ENCODE results near the gene SRSF11. TPM values are rescaled to one million over a fixed set of nuclear protein-coding genes. Genes with fewer than 3 reads are reported as not detected.

The SRSF11 gene
- total and polyA plus RNA-seq, 2 donors (not counting 1 experiment from before 2014, with no cell fraction given) = 243 to 333 TPM

DNA sequence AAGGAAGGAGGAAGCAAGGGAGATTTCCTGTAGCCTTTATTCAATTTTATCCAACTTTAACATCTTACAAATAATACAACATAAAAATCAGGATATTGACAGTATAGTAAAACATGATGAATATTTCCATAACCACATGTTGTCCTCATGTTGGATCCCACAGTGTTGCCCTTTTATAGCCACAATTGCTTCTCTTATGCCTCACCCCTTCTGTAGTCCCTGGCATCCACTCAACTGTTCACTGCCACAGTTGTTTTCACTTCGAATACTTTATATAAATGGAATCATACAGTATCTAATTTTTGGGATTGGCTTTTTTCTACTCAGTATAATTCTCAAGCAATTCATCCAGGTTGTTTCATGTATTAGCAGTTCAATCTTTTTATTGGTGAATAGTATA, 44.8 kb downstream of the SRSF11 start:
- H3K9ac ChIP-seq (ENCODE audit: low read length) = no peak overlapping the region
- peaks cover 0 to 6% (median 0%) of the 10 kb centered on the region in 3 donors for H3K9me3 ChIP-seq (ENCODE audit: control extremely low read depth in 1 of 3, control insufficient read depth in 2 of 3, insufficient read depth in 1 of 3, low read length in 2 of 3)
- no peak overlapping the region for H3K4me2 ChIP-seq (replicated peaks; ENCODE audit: low read depth, low read length, poor library complexity, severe bottlenecking)
- no peak for ATAC-seq (ENCODE audit: low read depth)
- intact Hi-C loops (cut with micrococcal nuclease) = no loop called here
- no peak overlapping the region for H2AFZ ChIP-seq (ENCODE audit: insufficient read depth, low read depth, low read length, poor library complexity, severe bottlenecking)
- POLR2A ChIA-PET = no interaction called here
- TF ChIP-seq, protein P1, sequence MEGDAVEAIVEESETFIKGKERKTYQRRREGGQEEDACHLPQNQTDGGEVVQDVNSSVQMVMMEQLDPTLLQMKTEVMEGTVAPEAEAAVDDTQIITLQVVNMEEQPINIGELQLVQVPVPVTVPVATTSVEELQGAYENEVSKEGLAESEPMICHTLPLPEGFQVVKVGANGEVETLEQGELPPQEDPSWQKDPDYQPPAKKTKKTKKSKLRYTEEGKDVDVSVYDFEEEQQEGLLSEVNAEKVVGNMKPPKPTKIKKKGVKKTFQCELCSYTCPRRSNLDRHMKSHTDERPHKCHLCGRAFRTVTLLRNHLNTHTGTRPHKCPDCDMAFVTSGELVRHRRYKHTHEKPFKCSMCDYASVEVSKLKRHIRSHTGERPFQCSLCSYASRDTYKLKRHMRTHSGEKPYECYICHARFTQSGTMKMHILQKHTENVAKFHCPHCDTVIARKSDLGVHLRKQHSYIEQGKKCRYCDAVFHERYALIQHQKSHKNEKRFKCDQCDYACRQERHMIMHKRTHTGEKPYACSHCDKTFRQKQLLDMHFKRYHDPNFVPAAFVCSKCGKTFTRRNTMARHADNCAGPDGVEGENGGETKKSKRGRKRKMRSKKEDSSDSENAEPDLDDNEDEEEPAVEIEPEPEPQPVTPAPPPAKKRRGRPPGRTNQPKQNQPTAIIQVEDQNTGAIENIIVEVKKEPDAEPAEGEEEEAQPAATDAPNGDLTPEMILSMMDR (IDR thresholded peaks at IDR 0.05) = no peak
- TF ChIP-seq EZH2 (IDR thresholded peaks at IDR 0.05; ENCODE audit: borderline replicate concordance, insufficient read depth, low read depth, low read length, poor library complexity, severe bottlenecking) = no peak
- no peaks in the 10 kb centered on the region for H3K4me1 ChIP-seq (ENCODE audit: control insufficient read depth in 2 of 2, insufficient read depth in 2 of 2, low read length in 2 of 2)
- H3K4me3 ChIP-seq (ENCODE audit: control extremely low read depth in 1 of 5, extremely low read depth in 1 of 5, insufficient read depth in 1 of 5, low read depth in 2 of 5, low read length in 4 of 5) = no peak overlapping the region
- no peaks in the 10 kb centered on the region for H3K4me1 Mint-ChIP-seq
- no peaks in the 10 kb centered on the region for H4K20me1 ChIP-seq (ENCODE audit: control insufficient read depth, insufficient read depth, low read length, poor library complexity, severe bottlenecking)
- no peak for DNase-seq
- no peaks in the 10 kb centered on the region for H3K27me3 ChIP-seq (replicated peaks in 1 of 4; ENCODE audit: control extremely low read depth in 1 of 4, control insufficient read depth in 3 of 4, insufficient read depth in 4 of 4, low read length in 3 of 4)
- H3K36me3 ChIP-seq (replicated peaks in 1 of 2; ENCODE audit: control extremely low read depth in 1 of 2, control insufficient read depth in 1 of 2, extremely low read depth in 1 of 2, insufficient read depth in 2 of 2, low read length in 1 of 2) = peaks cover 2 to 29% of the 10 kb centered on the region in 2 experiments
- CTCF ChIA-PET = no interaction called here
- no peak overlapping the region for H3K4me3 Mint-ChIP-seq
- no peak overlapping the region for H3K27ac Mint-ChIP-seq
- H3K27ac ChIP-seq (ENCODE audit: low read length in 2 of 2) = no peak overlapping the region
- no peaks in the 10 kb centered on the region for H3K9me3 Mint-ChIP-seq (ENCODE audit: insufficient read depth)
- H3K79me2 ChIP-seq (ENCODE audit: control insufficient read depth, insufficient read depth, low read length) = no peaks in the 10 kb centered on the region
- H3K27me3 Mint-ChIP-seq = no peaks in the 10 kb centered on the region
- no CpG with 5 or more reads among the region's 1 CpG for WGBS (ENCODE audit: insufficient coverage)

DNA sequence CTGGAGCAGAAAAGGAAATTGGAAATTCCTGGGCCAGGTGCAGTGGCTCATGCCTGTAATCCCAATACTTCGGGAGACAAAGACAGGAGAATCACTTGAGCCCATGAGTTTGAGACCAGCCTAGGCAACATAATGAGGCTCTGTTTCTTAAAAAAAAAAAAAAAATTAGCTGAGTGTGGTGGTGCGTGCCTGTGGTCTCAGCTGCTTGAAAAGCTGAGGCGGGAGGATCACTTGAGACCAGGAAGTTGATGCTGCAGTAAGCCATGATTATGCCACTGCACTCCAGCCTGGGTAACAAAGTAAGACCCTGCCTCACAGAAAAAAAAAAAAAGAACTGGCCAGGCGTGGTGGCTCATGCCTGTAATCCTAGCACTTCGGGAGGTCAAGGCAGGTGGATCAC, 56.7 kb downstream of the SRSF11 start:
- DNase-seq = no peak
- CTCF ChIA-PET = no interaction called here
- WGBS (ENCODE audit: insufficient coverage) = 73% methylated on average over 3 of the region's 5 CpGs
- TF ChIP-seq, protein P1 (IDR thresholded peaks at IDR 0.05) = no peak
- TF ChIP-seq EZH2 (IDR thresholded peaks at IDR 0.05; ENCODE audit: borderline replicate concordance, insufficient read depth, low read depth, low read length, poor library complexity, severe bottlenecking) = no peak
- H4K20me1 ChIP-seq (ENCODE audit: control insufficient read depth, insufficient read depth, low read length, poor library complexity, severe bottlenecking) = no peaks in the 10 kb centered on the region
- H3K4me3 ChIP-seq (ENCODE audit: control extremely low read depth in 1 of 5, extremely low read depth in 1 of 5, insufficient read depth in 1 of 5, low read depth in 2 of 5, low read length in 4 of 5) = no peak overlapping the region
- no peak overlapping the region for H3K4me2 ChIP-seq (replicated peaks; ENCODE audit: low read depth, low read length, poor library complexity, severe bottlenecking)
- ATAC-seq (ENCODE audit: low read depth) = no peak
- H3K4me1 Mint-ChIP-seq = no peaks in the 10 kb centered on the region
- H3K79me2 ChIP-seq (ENCODE audit: control insufficient read depth, insufficient read depth, low read length) = no peaks in the 10 kb centered on the region
- H3K4me1 ChIP-seq (ENCODE audit: control insufficient read depth in 2 of 2, insufficient read depth in 2 of 2, low read length in 2 of 2) = peaks cover 0 to 3% of the 10 kb centered on the region in 2 donors
- no peak overlapping the region for H2AFZ ChIP-seq (ENCODE audit: insufficient read depth, low read depth, low read length, poor library complexity, severe bottlenecking)
- peaks cover 15 to 16% of the 10 kb centered on the region in 2 experiments for H3K36me3 ChIP-seq (replicated peaks in 1 of 2; ENCODE audit: control extremely low read depth in 1 of 2, control insufficient read depth in 1 of 2, extremely low read depth in 1 of 2, insufficient read depth in 2 of 2, low read length in 1 of 2)
- no peaks in the 10 kb centered on the region for H3K9me3 ChIP-seq (ENCODE audit: control extremely low read depth in 1 of 3, control insufficient read depth in 2 of 3, insufficient read depth in 1 of 3, low read length in 2 of 3)
- H3K27ac Mint-ChIP-seq = no peak overlapping the region
- intact Hi-C loops (cut with micrococcal nuclease) = no loop called here
- no peak overlapping the region for H3K9ac ChIP-seq (ENCODE audit: low read length)
- H3K27ac ChIP-seq (ENCODE audit: low read length in 2 of 2) = no peak overlapping the region
- H3K27me3 Mint-ChIP-seq = no peaks in the 10 kb centered on the region
- no peak overlapping the region for H3K4me3 Mint-ChIP-seq
- POLR2A ChIA-PET = no interaction called here
- H3K9me3 Mint-ChIP-seq (ENCODE audit: insufficient read depth) = no peaks in the 10 kb centered on the region
- H3K27me3 ChIP-seq (replicated peaks in 1 of 4; ENCODE audit: control extremely low read depth in 1 of 4, control insufficient read depth in 3 of 4, insufficient read depth in 4 of 4, low read length in 3 of 4) = no peaks in the 10 kb centered on the region
